ENCODE data around the gene DNAJC11.
A peak's percentile ranks its signal among the peaks of the same experiment; 100 is the strongest.

DNAJC11 gene

GRCh38 chr1:6726253-6726652 is 24.6 kb upstream of the DNAJC11 start:
- DNase-seq (ENCODE audit: low read depth, low spot score) = no peak
- in situ Hi-C loops (cut with HindIII; ENCODE audit: low sequenced_read_pairs) = no loop called here
- TF ChIP-seq CTCF (IDR thresholded peaks at IDR 0.05; ENCODE audit: low read depth, low read length) = no peak
- no peak overlapping the region for H3K4me3 ChIP-seq (ENCODE audit: low read depth, low read length)

GRCh38 chr1:6724517-6725141 is 23.0 kb upstream of the DNAJC11 start:
- in situ Hi-C loops (cut with HindIII; ENCODE audit: low sequenced_read_pairs) = no loop called here
- no peak for TF ChIP-seq CTCF (IDR thresholded peaks at IDR 0.05; ENCODE audit: low read depth, low read length)
- peak; percentile 58 for DNase-seq (ENCODE audit: low read depth, low spot score)
- H3K4me3 ChIP-seq (ENCODE audit: low read depth, low read length) = no peak overlapping the region

- in situ Hi-C loops (cut with HindIII; ENCODE audit: low sequenced_read_pairs) = no loop called here
- no peak for TF ChIP-seq CTCF (IDR thresholded peaks at IDR 0.05; ENCODE audit: low read depth, low read length)
- DNase-seq (ENCODE audit: low read depth, low spot score) = no peak
- H3K4me3 ChIP-seq (ENCODE audit: low read depth, low read length) = no peak overlapping the region
Observed at GRCh38 chr1:6723621-6724428, 22.2 kb upstream of the DNAJC11 start.

- DNase-seq (ENCODE audit: low read depth, low spot score) = no peak
- no peak overlapping the region for H3K4me3 ChIP-seq (ENCODE audit: low read depth, low read length)
- no peak for TF ChIP-seq CTCF (IDR thresholded peaks at IDR 0.05; ENCODE audit: low read depth, low read length)
- in situ Hi-C loops (cut with HindIII; ENCODE audit: low sequenced_read_pairs) = no loop called here
Observed at GRCh38 chr1:6711174-6711573, 9.6 kb upstream of the DNAJC11 start.

GRCh38 chr1:6704746-6705145 is 3.1 kb upstream of the DNAJC11 start:
- no peak for DNase-seq (ENCODE audit: low read depth, low spot score)
- H3K4me3 ChIP-seq (ENCODE audit: low read depth, low read length) = no peak overlapping the region
- no peak for TF ChIP-seq CTCF (IDR thresholded peaks at IDR 0.05; ENCODE audit: low read depth, low read length)
- in situ Hi-C loops (cut with HindIII; ENCODE audit: low sequenced_read_pairs) = no loop called here

- H3K4me3 ChIP-seq (ENCODE audit: low read depth, low read length) = no peak overlapping the region
- DNase-seq (ENCODE audit: low read depth, low spot score) = no peak
- in situ Hi-C loops (cut with HindIII; ENCODE audit: low sequenced_read_pairs) = no loop called here
- TF ChIP-seq CTCF (IDR thresholded peaks at IDR 0.05; ENCODE audit: low read depth, low read length) = no peak
Observed at GRCh38 chr1:6703016-6703415, 1.4 kb upstream of the DNAJC11 start.
